ENCODE measurements around the gene CNPPD1.

The CNPPD1 gene

DNA sequence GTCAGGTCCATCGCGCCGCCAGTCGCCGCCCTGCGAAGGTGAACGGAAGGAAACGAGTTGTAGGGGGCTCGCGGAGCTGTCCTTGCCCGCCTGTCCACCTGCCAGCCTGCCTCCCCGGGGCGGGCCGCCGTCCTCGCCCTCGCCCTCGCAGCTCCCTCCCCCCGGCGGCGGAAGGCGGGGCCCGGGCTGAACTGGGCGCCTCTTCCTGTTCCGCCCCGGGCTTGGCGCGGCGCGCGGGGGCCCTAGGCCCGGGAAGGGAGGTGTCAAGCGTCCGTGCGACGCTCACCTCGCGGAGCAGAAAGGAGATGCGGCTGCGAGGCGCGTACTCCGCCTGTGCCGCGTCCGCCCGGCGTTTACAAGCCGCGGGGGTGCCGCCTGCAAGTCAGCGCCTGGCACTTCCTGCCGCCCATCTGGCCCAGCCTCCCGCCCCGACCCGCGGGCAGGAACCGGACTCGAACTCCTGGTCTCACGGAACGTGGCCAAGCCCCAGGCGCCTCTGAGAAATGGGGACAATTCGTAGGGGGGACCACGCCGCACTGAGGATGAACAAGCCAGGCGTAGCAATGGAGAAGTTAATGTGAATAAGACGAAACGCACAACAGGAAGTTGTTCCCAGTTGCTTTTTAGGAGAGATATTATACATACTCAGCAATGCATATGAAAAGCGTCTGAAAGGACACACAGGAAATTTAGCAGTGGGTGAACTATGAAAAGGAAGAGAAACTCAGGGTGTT, at the start of gene CNPPD1:
CNPPD1 (minus strand) TSS at position 108 of the 734 bp plus-strand sequence; CDS start at position 11, 97 bp downstream.
- peak; percentile 55 for DNase-seq (ENCODE audit: low read depth)
- peak within 1 kb of the TSS; percentile 88 for H3K4me3 ChIP-seq (ENCODE audit: low read depth, low read length)

DNA sequence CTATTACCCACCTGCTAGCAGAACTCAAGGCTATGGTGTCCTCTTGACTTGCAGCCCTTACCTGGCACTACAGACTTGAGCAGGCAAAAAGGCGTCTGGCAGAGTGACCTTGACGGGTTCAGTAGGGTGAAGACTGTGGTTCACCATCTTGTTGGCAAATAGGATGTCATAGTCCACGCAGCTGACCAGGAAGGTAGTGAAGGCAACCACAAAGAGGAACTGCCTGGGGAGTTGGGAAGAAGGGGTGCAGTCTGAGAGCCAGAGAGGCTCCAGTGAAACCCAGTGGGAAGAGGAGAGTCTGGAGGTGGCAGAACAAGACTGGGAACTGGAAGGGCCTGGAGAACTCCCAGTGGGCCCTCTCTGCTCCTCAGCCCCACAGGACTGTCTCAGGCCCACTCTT, 48.6 kb upstream of the CNPPD1 start:
- no peak for DNase-seq (ENCODE audit: low read depth)
- no peak for TF ChIP-seq CTCF (IDR thresholded peaks at IDR 0.05; ENCODE audit: low read depth, low read length, missing control alignments)
- H3K4me3 ChIP-seq (ENCODE audit: low read depth, low read length) = no peak overlapping the region

More for the DNA sequence above, at the start of gene CNPPD1:
- TF ChIP-seq CTCF (IDR thresholded peaks at IDR 0.05; ENCODE audit: low read depth, low read length, missing control alignments) = no peak

DNA sequence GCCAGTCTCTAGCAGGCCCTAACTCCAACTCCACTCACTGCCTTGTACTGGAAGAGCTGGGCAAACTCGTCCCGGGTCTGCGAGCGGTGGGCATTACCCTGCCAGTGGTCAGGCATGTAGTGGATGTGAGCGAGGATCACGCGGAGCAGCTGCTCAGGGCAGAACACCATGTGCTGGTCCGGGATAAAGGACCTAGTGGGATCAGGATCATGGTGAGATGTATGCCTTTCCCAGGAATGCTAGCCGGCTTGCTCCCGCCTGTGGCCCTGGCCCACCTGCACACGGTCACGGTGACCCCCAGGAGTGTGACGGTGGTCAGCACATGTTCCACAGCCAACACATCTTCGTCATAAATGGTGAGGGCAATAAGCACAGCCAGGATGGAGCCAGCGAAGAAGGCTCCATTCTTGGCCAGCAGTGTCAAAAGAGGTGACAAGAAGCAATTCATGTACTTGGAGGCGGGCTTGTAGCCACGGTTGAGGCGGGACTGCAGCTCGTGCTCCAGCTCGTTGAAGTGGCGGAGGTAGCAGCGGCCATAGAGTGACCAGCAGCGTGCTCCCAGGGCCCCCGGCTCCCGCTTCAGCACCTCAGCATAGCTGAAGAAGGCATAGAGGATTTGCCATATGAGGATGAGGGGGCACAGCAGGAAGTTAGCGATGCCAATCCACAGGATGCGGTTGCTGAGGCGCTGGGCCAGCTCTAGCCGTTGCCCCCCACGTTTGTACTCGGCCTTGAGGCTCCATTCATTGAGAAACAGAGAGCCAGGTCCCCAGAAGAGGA, 47.3 kb upstream of the CNPPD1 start:
- no peak for TF ChIP-seq CTCF (IDR thresholded peaks at IDR 0.05; ENCODE audit: low read depth, low read length, missing control alignments)
- no peak for DNase-seq (ENCODE audit: low read depth)
- no peak overlapping the region for H3K4me3 ChIP-seq (ENCODE audit: low read depth, low read length)

DNA sequence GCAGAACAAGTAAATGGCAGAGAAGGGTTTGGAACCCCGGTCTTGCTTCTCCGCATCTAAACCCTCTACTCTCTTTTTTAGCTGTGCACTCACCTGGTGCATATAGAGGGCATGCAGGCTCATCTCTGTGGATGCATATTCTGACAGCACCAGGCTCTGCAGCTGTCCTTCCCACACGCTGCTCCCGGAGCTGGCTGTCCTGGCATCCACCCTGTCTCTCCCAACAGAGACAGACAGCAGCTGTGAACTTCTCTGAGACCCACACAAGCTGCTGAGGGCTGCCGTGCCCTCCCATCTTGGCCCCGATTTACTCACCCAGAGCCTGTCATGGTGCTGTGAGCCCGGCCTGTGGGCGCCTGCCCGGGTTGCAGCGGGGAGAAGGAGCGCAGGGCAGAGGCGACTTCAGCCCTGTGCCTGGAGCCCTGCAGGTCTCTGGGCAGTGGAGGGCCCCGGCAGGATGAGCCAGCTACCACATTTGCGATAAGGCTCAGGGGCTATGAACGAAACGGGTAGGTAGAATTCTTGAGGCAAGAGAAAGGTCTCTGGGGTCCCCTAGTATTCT, 45.3 kb upstream of the CNPPD1 start:
- no peak overlapping the region for H3K4me3 ChIP-seq (ENCODE audit: low read depth, low read length)
- DNase-seq (ENCODE audit: low read depth) = no peak
- no peak for TF ChIP-seq CTCF (IDR thresholded peaks at IDR 0.05; ENCODE audit: low read depth, low read length, missing control alignments)

GRCh38 chr2:219220652-219221402, 44.1 kb upstream of the CNPPD1 start:
- no peak for DNase-seq (ENCODE audit: low read depth)
- no peak for TF ChIP-seq CTCF (IDR thresholded peaks at IDR 0.05; ENCODE audit: low read depth, low read length, missing control alignments)
- no peak overlapping the region for H3K4me3 ChIP-seq (ENCODE audit: low read depth, low read length)

DNA sequence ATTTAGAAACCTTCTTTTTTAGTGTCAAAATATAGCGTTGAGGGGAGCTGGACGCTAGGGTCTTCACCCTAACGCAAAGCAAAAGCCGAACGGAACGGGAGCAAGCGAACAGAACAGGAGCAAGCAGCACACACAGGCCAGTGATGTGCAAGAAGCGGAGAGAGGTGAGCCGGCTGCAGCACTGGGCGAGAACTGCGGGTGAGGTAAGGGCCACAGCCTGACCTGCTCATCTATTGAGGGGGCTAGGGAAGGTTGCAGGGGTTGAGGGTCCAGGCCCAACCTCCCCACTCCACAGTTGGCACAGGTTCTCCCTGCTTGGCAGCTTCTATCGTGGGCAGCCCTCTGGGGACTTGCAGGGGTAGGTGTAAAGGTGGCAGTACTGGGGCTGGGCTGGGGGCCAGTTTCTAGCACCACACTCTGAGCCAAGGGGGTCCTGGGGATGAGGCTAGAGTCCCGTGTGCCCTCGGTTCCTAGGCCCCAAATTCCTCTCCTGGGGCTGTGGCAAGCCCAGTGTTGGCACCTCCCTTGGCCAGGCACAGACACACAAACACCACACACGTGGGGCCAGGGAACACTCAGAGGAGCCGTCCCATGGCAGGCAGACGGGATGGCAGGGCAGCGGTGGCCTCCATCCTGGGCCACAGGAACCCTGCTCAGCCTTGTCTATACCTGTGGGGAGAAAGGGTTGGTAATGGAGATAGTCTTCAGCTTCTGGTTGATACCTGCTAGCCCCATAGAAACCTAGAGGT, 43.2 kb upstream of the CNPPD1 start:
- no peak for TF ChIP-seq CTCF (IDR thresholded peaks at IDR 0.05; ENCODE audit: low read depth, low read length, missing control alignments)
- no peak overlapping the region for H3K4me3 ChIP-seq (ENCODE audit: low read depth, low read length)
- no peak for DNase-seq (ENCODE audit: low read depth)

Data from GM12864 (cell line).